Stomach (tissue), 4 donors: ENCODE data around the gene IGSF6.
"Not testable (repeated sequence)": the region's sequence is repeated elsewhere in the genome, so short reads cannot be mapped to it uniquely, and the experiment has no call there.

ENCODE experiments used
- CTCF ChIP-seq, 7 experiments: fragments of 450-650 bp in 4 of 7; fragments of 200-600 bp in 3 of 7; sonication (generic) in 3 of 7; IDR thresholded peaks; one replicate each; pipeline ENCODE4 v1.5.1; 2016 to 2019; ENCODE audit warnings: antibody characterized with exemption in 7 of 7, control low read depth in 2 of 7, mild to moderate bottlenecking in 1 of 7
- POLR2A ChIP-seq, 4 donors: fragments of 450-650 bp; IDR thresholded peaks; one replicate each; pipeline ENCODE4 v1.6.1; 2016; ENCODE audit warnings: antibody characterized with exemption in 4 of 4, control low read depth in 2 of 4, mild to moderate bottlenecking in 1 of 4, moderate library complexity in 1 of 4
- POLR2AphosphoS5 ChIP-seq, 3 donors: sonication (generic); formaldehyde crosslinking; IDR thresholded peaks; one replicate each; pipeline ENCODE4 v1.6.1; 2016; ENCODE audit warnings: antibody characterized with exemption in 3 of 3

GRCh38 chr16:21605848-21606247, 46.6 kb downstream of the IGSF6 start:
- not testable (repeated sequence) for TF ChIP-seq CTCF, POLR2AphosphoS5, POLR2A (IDR thresholded peaks at IDR 0.05)
